HL-60 (cell line): ENCODE data around the gene SGMS1.

Experiments used
- TF ChIP-seq, protein P1 (sequence below): IDR thresholded peaks from one replicate; pipeline ENCODE4 v1.5.1; 2011; ENCODE audit warnings: low read length, control low read depth, inconsistent platforms; ENCODE audit not compliant: insufficient read depth
- TF ChIP-seq, protein P2 (sequence below): IDR thresholded peaks from 2 replicates; pipeline ENCODE4 v1.6.1; 2012; ENCODE audit warnings: low read depth; ENCODE audit not compliant: insufficient replicate concordance

GRCh38 chr10:50398823-50399222 is 224.9 kb downstream of the SGMS1 start:
- TF ChIP-seq, protein P1, sequence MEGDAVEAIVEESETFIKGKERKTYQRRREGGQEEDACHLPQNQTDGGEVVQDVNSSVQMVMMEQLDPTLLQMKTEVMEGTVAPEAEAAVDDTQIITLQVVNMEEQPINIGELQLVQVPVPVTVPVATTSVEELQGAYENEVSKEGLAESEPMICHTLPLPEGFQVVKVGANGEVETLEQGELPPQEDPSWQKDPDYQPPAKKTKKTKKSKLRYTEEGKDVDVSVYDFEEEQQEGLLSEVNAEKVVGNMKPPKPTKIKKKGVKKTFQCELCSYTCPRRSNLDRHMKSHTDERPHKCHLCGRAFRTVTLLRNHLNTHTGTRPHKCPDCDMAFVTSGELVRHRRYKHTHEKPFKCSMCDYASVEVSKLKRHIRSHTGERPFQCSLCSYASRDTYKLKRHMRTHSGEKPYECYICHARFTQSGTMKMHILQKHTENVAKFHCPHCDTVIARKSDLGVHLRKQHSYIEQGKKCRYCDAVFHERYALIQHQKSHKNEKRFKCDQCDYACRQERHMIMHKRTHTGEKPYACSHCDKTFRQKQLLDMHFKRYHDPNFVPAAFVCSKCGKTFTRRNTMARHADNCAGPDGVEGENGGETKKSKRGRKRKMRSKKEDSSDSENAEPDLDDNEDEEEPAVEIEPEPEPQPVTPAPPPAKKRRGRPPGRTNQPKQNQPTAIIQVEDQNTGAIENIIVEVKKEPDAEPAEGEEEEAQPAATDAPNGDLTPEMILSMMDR, result no peak
- TF ChIP-seq, protein P2, sequence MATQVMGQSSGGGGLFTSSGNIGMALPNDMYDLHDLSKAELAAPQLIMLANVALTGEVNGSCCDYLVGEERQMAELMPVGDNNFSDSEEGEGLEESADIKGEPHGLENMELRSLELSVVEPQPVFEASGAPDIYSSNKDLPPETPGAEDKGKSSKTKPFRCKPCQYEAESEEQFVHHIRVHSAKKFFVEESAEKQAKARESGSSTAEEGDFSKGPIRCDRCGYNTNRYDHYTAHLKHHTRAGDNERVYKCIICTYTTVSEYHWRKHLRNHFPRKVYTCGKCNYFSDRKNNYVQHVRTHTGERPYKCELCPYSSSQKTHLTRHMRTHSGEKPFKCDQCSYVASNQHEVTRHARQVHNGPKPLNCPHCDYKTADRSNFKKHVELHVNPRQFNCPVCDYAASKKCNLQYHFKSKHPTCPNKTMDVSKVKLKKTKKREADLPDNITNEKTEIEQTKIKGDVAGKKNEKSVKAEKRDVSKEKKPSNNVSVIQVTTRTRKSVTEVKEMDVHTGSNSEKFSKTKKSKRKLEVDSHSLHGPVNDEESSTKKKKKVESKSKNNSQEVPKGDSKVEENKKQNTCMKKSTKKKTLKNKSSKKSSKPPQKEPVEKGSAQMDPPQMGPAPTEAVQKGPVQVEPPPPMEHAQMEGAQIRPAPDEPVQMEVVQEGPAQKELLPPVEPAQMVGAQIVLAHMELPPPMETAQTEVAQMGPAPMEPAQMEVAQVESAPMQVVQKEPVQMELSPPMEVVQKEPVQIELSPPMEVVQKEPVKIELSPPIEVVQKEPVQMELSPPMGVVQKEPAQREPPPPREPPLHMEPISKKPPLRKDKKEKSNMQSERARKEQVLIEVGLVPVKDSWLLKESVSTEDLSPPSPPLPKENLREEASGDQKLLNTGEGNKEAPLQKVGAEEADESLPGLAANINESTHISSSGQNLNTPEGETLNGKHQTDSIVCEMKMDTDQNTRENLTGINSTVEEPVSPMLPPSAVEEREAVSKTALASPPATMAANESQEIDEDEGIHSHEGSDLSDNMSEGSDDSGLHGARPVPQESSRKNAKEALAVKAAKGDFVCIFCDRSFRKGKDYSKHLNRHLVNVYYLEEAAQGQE, result no peak
